ENCODE results near the gene ZNF708.

The ZNF708 gene

DNA sequence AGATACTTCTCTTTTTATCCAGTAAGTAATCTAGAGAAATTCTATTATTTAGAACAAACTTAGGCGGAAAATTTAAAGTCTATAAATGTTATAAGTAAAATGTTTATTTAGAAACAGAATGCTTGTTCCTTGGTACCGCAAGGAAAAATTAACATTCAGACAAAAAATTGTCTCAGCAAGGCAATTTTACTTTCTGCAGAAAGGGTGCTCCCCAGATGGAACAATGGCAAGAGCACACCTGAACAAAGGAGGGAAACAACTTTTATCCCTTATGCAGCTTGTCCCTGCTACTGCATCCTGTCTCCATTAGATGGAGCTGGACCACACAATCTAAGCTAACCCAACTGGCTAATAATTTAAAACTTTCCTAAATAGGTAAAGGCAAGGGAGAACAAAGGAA, 6.5 kb upstream of the ZNF708 start:
- TF ChIP-seq FOXM1 (IDR thresholded peaks at IDR 0.05; ENCODE audit: borderline replicate concordance, low read depth) (no peak), USF1 (IDR thresholded peaks at IDR 0.05) (0 out of 2 replicates have a peak, but pooled peaks have one; percentile 6)

DNA sequence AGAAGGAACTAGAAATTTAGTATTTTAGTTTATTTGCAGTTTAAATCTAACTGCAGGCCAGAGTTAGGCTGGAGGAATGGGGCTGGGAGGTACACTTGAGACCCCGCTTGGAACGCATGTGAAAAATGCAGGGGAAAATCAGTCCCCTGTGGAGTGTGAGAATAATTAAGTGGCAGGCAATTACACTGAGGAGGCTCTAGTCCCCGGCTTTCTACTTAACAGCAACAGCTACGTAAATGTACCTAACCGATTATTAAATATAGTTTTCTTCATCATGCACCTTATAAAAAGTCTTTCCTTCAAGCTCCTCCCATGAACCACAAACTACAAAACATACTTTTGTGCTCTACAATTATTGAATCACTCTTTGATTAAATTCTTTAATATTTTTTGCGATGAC, 804 bp downstream of the ZNF708 start:
- TF ChIP-seq RAD21 (IDR thresholded peaks at IDR 0.05; ENCODE audit: low read depth), result no peak
- TF ChIP-seq NFIC (IDR thresholded peaks at IDR 0.05), result no peak
- no peak for TF ChIP-seq TAF1 (IDR thresholded peaks at IDR 0.05; ENCODE audit: low read depth)
- TF ChIP-seq CREB1 (IDR thresholded peaks at IDR 0.05; ENCODE audit: low read depth), result no peak
- TF ChIP-seq, protein P1, sequence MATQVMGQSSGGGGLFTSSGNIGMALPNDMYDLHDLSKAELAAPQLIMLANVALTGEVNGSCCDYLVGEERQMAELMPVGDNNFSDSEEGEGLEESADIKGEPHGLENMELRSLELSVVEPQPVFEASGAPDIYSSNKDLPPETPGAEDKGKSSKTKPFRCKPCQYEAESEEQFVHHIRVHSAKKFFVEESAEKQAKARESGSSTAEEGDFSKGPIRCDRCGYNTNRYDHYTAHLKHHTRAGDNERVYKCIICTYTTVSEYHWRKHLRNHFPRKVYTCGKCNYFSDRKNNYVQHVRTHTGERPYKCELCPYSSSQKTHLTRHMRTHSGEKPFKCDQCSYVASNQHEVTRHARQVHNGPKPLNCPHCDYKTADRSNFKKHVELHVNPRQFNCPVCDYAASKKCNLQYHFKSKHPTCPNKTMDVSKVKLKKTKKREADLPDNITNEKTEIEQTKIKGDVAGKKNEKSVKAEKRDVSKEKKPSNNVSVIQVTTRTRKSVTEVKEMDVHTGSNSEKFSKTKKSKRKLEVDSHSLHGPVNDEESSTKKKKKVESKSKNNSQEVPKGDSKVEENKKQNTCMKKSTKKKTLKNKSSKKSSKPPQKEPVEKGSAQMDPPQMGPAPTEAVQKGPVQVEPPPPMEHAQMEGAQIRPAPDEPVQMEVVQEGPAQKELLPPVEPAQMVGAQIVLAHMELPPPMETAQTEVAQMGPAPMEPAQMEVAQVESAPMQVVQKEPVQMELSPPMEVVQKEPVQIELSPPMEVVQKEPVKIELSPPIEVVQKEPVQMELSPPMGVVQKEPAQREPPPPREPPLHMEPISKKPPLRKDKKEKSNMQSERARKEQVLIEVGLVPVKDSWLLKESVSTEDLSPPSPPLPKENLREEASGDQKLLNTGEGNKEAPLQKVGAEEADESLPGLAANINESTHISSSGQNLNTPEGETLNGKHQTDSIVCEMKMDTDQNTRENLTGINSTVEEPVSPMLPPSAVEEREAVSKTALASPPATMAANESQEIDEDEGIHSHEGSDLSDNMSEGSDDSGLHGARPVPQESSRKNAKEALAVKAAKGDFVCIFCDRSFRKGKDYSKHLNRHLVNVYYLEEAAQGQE (IDR thresholded peaks at IDR 0.05; ENCODE audit: low read depth), result no peak
- no peak for TF ChIP-seq YY1 (IDR thresholded peaks at IDR 0.05; ENCODE audit: low read depth)
- no peak for TF ChIP-seq TCF12 (IDR thresholded peaks at IDR 0.05; ENCODE audit: low read depth)

- TF ChIP-seq RAD21 (IDR thresholded peaks at IDR 0.05; ENCODE audit: low read depth) (no peak), YY1 (IDR thresholded peaks at IDR 0.05; ENCODE audit: low read depth) (no peak), EP300 (IDR thresholded peaks at IDR 0.05; ENCODE audit: borderline replicate concordance) (no peak), TEAD4 (IDR thresholded peaks at IDR 0.05) (no peak), ZBTB7A (IDR thresholded peaks at IDR 0.05; ENCODE audit: low read depth) (no peak), TCF12 (IDR thresholded peaks at IDR 0.05; ENCODE audit: low read depth) (no peak), CEBPB (IDR thresholded peaks at IDR 0.05) (no peak), USF1 (IDR thresholded peaks at IDR 0.05) (no peak), EGR1 (IDR thresholded peaks at IDR 0.05) (no peak), TAF1 (IDR thresholded peaks at IDR 0.05; ENCODE audit: low read depth) (no peak), CREB1 (IDR thresholded peaks at IDR 0.05; ENCODE audit: low read depth) (no peak), FOXM1 (IDR thresholded peaks at IDR 0.05; ENCODE audit: borderline replicate concordance, low read depth) (no peak), NFIC (IDR thresholded peaks at IDR 0.05) (no peak)
- TF ChIP-seq, protein P1 (IDR thresholded peaks at IDR 0.05; ENCODE audit: low read depth), result no peak
- TF ChIP-seq, protein P2, sequence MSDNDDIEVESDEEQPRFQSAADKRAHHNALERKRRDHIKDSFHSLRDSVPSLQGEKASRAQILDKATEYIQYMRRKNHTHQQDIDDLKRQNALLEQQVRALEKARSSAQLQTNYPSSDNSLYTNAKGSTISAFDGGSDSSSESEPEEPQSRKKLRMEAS (IDR thresholded peaks at IDR 0.05), result no peak
These were observed 3.0 kb downstream of the ZNF708 start for GRCh38 chr19:21326169-21326568.

- no peak for TF ChIP-seq YY1 (IDR thresholded peaks at IDR 0.05; ENCODE audit: low read depth)
- TF ChIP-seq CREB1 (IDR thresholded peaks at IDR 0.05; ENCODE audit: low read depth), result no peak
- TF ChIP-seq TCF12 (IDR thresholded peaks at IDR 0.05; ENCODE audit: low read depth), result no peak
- no peak for TF ChIP-seq TAF1 (IDR thresholded peaks at IDR 0.05; ENCODE audit: low read depth)
These were observed 6.2 kb downstream of the ZNF708 start for GRCh38 chr19:21323000-21323399.

DNA sequence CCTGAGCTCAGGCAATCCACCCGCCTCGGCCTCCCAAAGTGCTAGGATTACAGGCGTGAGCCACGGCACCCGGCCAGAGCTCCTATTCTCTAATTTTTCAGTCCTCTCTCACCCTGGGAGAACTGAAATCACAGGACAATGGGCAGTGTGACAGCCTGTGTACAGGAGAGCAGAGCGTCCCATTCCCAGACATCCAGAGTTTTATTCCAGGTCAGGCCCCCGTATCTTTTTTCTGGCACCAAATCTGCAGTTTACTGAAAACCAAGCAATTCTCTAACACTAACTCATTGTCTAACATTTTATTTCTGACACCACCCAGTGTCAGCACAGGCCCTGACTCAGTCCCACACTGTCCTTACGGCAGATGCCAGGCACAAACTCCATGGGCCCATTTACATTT, 6.7 kb downstream of the ZNF708 start:
- TF ChIP-seq TCF12 (IDR thresholded peaks at IDR 0.05; ENCODE audit: low read depth) (no peak), RAD21 (IDR thresholded peaks at IDR 0.05; ENCODE audit: low read depth) (no peak), EP300 (IDR thresholded peaks at IDR 0.05; ENCODE audit: borderline replicate concordance) (no peak)

GRCh38 chr19:21321996-21322395, 7.2 kb downstream of the ZNF708 start:
- no peak for TF ChIP-seq CREB1 (IDR thresholded peaks at IDR 0.05; ENCODE audit: low read depth)
- TF ChIP-seq EGR1 (IDR thresholded peaks at IDR 0.05), result no peak
- TF ChIP-seq TAF1 (IDR thresholded peaks at IDR 0.05; ENCODE audit: low read depth), result no peak
- TF ChIP-seq FOXM1 (IDR thresholded peaks at IDR 0.05; ENCODE audit: borderline replicate concordance, low read depth), result no peak
- TF ChIP-seq, protein P1 (IDR thresholded peaks at IDR 0.05; ENCODE audit: low read depth), result no peak
- TF ChIP-seq YY1 (IDR thresholded peaks at IDR 0.05; ENCODE audit: low read depth), result no peak
- TF ChIP-seq, protein P2 (IDR thresholded peaks at IDR 0.05), result no peak
- TF ChIP-seq ZBTB7A (IDR thresholded peaks at IDR 0.05; ENCODE audit: low read depth), result no peak
- TF ChIP-seq TCF12 (IDR thresholded peaks at IDR 0.05; ENCODE audit: low read depth), result no peak
- no peak for TF ChIP-seq NFIC (IDR thresholded peaks at IDR 0.05)
- no peak for TF ChIP-seq TEAD4 (IDR thresholded peaks at IDR 0.05)
- TF ChIP-seq EP300 (IDR thresholded peaks at IDR 0.05; ENCODE audit: borderline replicate concordance), result no peak
- no peak for TF ChIP-seq CEBPB (IDR thresholded peaks at IDR 0.05)
- no peak for TF ChIP-seq USF1 (IDR thresholded peaks at IDR 0.05)
- no peak for TF ChIP-seq RAD21 (IDR thresholded peaks at IDR 0.05; ENCODE audit: low read depth)
